GM19455 (cell line): ENCODE results near the gene FGFR1OP2.
A peak's percentile ranks its signal among the peaks of the same experiment; 100 is the strongest.
"Not testable (repeated sequence)": the region's sequence is repeated elsewhere in the genome, so short reads cannot be mapped to it uniquely, and the experiment has no call there.

ENCODE experiments used
- ATAC-seq: cut with Tn5 transposase; IDR thresholded peaks from one replicate; pipeline ENCODE4 v1.9.1; 2021; ENCODE audit not compliant: unreplicated experiment

FGFR1OP2 gene

GRCh38 chr12:26940516-26941214 lies 2.4 kb downstream of the FGFR1OP2 start:
- no peak for ATAC-seq

GRCh38 chr12:26941215-26941594 lies 2.9 kb downstream of the FGFR1OP2 start:
- ATAC-seq = no peak

- ATAC-seq = no peak
Measured at GRCh38 chr12:26948309-26948708, 10.0 kb downstream of the FGFR1OP2 start.

- ATAC-seq = no peak
Measured at GRCh38 chr12:26953447-26953846, 15.2 kb downstream of the FGFR1OP2 start.

GRCh38 chr12:26954027-26954426 lies 15.8 kb downstream of the FGFR1OP2 start:
- ATAC-seq = no peak

- ATAC-seq = not testable (repeated sequence)
Measured at GRCh38 chr12:26961391-26961790, 23.1 kb downstream of the FGFR1OP2 start.

- no peak for ATAC-seq
Measured at GRCh38 chr12:26961803-26962202, 23.5 kb downstream of the FGFR1OP2 start.

GRCh38 chr12:26963413-26963812 lies 25.1 kb downstream of the FGFR1OP2 start:
- ATAC-seq = no peak

GRCh38 chr12:26966842-26967241 lies 28.6 kb downstream of the FGFR1OP2 start:
- no peak for ATAC-seq

- ATAC-seq = no peak
Measured at GRCh38 chr12:26970136-26970535, 31.9 kb downstream of the FGFR1OP2 start.

GRCh38 chr12:26971963-26972362 lies 33.7 kb downstream of the FGFR1OP2 start:
- ATAC-seq = peak; percentile 89

GRCh38 chr12:26976687-26977086 lies 38.4 kb downstream of the FGFR1OP2 start:
- ATAC-seq = no peak

- ATAC-seq = no peak
Measured at GRCh38 chr12:26978801-26979200, 40.5 kb downstream of the FGFR1OP2 start.

GRCh38 chr12:26979733-26980132 lies 41.5 kb downstream of the FGFR1OP2 start:
- ATAC-seq = no peak

- no peak for ATAC-seq
Measured at GRCh38 chr12:26982866-26983265, 44.6 kb downstream of the FGFR1OP2 start.

- no peak for ATAC-seq
Measured at GRCh38 chr12:26987634-26988424, 49.6 kb downstream of the FGFR1OP2 start.

- no peak for ATAC-seq
Measured at GRCh38 chr12:26988703-26989102, 50.4 kb downstream of the FGFR1OP2 start.

GRCh38 chr12:26989873-26990272 lies 51.6 kb downstream of the FGFR1OP2 start:
- no peak for ATAC-seq

GRCh38 chr12:26991826-26992225 lies 53.6 kb downstream of the FGFR1OP2 start:
- ATAC-seq = no peak

GRCh38 chr12:26994109-26994508 lies 55.8 kb downstream of the FGFR1OP2 start:
- ATAC-seq = no peak

- no peak for ATAC-seq
Measured at GRCh38 chr12:26995706-26996105, 57.4 kb downstream of the FGFR1OP2 start.

- no peak for ATAC-seq
Measured at GRCh38 chr12:26997003-26997402, 58.7 kb downstream of the FGFR1OP2 start.
